HG03139 (cell line): ENCODE measurements around the gene PLA2G6.
"Not testable (repeated sequence)": the region's sequence is repeated elsewhere in the genome, so short reads cannot be mapped to it uniquely, and the experiment has no call there.

Experiments
- ATAC-seq: cut with Tn5 transposase; IDR thresholded peaks from one replicate; pipeline ENCODE4 v1.9.1; 2021; ENCODE audit not compliant: unreplicated experiment

PLA2G6 gene

DNA sequence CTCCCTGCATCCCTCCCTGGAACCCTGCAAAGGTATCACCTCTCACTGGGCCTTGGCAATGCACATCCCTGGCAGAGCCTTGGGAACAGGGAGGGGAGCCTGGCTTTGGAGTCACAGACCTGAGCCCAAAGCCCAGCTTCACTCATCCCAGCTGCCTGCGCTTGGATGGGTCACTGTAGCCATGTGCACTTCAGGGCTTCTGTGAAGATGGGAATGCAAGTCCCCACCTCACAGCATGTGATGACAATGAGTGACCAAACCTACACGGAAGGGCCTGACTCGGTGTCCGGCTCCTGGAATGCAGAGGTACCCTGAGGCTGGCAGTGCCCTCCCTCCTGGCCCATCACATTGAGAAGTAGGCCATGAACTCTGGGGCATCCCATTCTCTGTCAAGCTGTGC lies 48.3 kb downstream of the PLA2G6 start:
- no peak for ATAC-seq

DNA sequence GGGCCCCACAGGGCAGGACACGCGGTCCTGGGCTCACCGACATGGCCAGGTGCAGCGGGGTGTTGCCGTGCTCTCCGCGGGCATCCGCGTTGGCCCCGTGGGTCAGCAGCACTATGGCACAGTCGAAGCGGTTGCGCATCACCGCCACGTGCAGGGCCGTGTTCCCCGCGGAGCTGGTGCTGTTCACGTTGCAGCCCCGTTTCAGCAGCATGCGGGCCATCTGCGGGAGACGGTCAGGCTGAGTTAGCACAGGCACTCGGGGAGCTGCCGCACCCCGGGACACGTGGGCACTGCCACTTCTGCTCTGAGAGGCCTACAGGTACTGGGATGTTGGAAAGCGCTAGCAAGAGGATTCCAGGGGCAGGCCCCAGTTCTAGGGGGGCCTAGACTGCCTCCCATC lies 48.8 kb downstream of the PLA2G6 start:
- no peak for ATAC-seq

DNA sequence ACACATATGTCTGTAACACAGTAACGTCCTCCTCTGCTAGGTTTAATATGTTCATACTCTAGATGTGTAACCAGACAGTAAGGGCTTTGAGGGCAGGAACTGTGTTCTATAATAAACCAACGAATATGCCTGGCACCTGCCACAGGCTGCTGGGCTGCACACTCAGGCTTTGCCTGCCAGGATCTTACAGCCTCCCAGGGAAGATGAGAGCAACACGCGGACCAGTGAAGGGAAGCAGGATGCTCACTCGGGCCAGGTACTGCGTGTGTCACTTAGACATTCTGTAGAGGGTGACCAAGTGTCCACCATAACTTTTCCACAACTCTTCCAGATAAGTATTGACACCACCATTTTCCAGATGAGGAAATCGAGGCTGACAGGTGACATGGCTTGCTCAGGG lies 49.5 kb downstream of the PLA2G6 start:
- ATAC-seq, result no peak

GRCh38 chr22:38131399-38131798 lies 50.2 kb downstream of the PLA2G6 start:
- no peak for ATAC-seq

GRCh38 chr22:38129856-38130255 lies 51.8 kb downstream of the PLA2G6 start:
- ATAC-seq, result no peak

GRCh38 chr22:38129021-38129420 lies 52.6 kb downstream of the PLA2G6 start:
- ATAC-seq, result no peak

- no peak for ATAC-seq
These were observed 53.8 kb downstream of the PLA2G6 start for GRCh38 chr22:38127869-38128268.

- ATAC-seq, result no peak
These were observed 54.5 kb downstream of the PLA2G6 start for GRCh38 chr22:38126928-38127668.

- no peak for ATAC-seq
These were observed 55.9 kb downstream of the PLA2G6 start for GRCh38 chr22:38125751-38126201.

DNA sequence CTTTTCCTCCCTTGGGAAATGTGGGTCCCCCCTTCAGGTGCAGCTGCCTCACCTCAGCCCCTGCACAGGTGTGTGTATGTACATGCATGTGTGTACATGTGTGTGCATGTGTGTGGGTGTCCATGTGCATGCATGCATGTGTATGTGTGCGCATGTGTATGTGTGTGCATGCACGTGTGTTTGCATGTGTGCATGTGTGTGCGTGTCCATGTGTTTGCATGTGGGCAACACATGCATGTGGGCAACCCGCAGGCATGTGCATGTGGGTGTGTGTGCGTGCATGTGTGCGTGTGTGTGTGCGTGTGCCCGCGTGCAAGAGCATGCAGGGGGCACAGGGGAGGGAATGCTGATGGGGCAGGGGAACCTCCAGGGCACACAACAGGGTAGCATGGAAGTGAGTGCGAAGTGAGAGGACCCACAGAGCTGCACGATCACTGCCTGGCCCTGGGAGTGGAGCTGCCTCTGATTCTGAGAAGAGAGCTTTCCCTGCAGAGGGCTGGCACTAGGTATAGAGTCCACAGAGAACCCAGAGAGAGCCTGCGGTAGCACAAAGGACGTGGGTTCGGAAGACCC lies 56.5 kb downstream of the PLA2G6 start:
- no peak for ATAC-seq

DNA sequence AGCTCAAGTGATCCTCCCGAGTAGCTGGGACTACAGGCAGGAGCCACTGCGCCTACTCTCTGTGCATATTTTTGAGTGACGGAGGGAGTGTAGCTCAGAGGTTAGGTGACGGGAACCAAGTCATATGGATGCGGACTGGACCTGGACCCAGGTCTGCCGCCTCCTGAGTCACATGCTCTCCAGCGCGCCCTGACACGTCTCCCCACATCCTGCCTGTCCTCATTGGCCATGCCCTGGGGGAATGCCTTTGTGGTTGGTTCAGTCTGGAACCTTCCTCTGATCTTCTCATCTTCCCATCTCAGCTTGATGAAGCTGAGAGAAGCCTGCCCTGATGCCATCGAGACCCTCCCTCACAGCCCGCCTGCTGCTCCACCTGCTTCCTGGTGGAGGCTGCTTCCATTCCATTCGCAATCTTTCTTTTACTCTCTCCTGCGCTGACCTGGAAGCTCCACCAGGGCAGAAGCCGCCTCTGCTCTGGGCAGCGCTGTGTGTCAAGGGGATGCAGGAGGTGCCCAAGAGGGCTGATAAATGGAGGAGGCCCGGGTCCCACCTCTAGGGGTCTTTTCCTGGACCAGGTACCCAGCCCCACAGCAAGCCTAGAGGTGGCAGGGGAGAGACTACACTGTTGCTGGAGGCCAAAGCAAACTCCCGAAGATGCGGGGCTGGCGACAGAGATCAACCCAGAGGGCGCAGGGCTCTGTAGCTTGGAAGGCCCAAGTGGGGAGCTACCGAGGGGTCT lies 57.2 kb downstream of the PLA2G6 start:
- no peak for ATAC-seq

DNA sequence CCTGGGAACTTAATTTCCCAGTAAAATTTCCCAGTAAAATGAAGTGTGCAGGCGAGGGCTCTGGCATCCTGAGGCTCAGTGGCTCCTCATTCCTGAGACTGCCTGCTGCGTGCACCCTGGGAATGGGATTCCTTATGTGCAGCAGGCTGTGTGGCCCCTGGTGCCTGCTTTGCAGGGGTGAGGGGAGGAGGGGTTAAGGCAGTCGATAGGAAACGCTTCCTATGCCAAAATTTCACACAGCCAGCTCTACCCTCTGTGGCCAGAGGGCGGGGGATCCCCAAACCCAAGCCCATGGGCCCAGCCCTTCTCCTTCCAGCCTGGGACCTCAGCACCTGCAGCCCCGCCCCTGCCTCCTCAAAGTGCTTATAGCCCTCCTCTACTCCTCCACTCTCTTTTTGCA lies 59.0 kb downstream of the PLA2G6 start:
- ATAC-seq, result no peak

GRCh38 chr22:38120359-38121110 lies 61.1 kb downstream of the PLA2G6 start:
- ATAC-seq, result no peak

- ATAC-seq, result not testable (repeated sequence)
These were observed 62.9 kb downstream of the PLA2G6 start for GRCh38 chr22:38118747-38119146.

- no peak for ATAC-seq
These were observed 63.4 kb downstream of the PLA2G6 start for GRCh38 chr22:38118182-38118581.

GRCh38 chr22:38117556-38117955 lies 64.1 kb downstream of the PLA2G6 start:
- not testable (repeated sequence) for ATAC-seq

DNA sequence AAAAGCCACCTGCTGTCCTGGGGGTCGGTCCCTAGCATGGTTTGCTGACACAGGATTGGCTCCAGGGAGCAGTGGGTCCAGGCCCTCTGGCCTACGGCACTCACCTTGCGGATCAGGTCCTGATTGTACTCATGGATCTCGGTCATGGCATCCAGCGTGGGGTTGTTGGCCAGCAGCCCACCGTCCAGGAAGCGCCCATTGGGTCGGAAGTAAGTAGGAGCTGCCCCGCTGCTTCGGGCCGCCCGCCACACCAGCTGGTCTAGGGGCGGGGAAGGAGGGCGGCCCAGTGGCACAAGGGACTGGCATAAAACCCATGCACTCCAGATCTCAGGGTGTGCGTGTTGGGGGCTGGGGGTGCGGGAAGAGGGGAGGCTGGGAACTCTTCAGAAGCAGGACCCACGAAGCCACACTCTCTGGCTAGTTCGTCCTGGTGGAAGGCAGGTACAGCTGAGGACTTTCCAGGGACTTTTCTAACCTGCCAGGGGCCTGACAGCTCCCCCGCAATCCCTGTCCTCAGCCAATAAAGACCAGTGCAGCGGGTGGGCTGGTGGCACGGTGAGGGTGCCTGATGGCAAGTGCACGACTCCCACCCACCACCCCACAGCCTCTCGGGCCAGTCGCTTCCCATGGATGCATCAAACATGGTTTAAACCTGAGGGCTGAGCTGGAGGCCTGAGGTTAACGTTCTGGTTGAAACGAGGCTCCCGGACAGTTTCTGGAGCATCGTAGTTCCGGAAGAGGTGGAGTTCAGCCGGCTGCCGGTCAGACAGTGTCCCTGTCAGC lies 66.0 kb downstream of the PLA2G6 start:
- ATAC-seq, result no peak

DNA sequence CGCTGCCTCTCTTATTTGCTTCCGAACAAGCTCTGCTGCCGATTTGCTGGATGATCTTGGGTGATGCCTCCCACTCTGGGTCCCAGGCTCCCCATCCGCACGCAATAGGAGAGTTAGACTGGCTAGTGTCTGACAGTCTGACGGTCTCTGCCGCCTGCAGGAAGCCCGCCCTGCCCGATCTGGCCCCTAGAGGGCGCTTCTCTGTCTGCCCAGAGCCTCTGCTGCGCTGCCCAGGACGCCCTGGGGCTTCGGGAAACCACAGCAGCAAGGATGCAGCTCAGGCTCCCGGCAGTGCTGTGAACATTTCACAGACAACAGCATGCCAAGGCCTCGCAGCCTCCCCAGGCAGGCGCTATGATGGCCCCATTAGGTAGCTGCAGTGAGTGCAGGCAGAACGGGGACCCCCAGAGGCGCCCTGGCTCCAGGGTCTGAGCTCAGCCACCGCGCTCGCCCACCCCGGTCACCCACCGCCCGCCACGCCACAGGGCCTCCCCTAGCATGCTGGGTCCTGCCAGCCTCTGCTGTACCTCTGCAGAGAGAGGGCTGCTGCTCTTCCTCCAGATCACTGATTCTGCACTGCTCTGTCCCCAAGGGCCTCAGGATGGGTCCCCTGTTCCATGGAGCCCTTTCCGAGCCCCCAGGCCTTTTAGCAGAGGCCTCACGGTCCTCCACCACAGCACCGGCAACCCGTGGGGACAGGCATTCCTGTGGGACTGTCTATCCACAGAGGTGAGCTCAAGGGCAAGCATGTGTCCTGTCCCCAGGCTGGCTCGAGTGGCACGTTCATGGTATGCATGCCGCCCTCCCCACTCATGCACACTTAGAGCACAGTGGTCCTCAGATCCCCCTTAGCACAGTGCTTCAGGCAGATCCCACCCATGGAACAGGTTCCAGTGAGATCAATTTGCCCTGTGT lies 66.9 kb downstream of the PLA2G6 start:
- no peak for ATAC-seq

- ATAC-seq, result no peak
These were observed 69.2 kb downstream of the PLA2G6 start for GRCh38 chr22:38112381-38112780.
